ENCODE measurements around the gene COBLL1.

Gene COBLL1

DNA sequence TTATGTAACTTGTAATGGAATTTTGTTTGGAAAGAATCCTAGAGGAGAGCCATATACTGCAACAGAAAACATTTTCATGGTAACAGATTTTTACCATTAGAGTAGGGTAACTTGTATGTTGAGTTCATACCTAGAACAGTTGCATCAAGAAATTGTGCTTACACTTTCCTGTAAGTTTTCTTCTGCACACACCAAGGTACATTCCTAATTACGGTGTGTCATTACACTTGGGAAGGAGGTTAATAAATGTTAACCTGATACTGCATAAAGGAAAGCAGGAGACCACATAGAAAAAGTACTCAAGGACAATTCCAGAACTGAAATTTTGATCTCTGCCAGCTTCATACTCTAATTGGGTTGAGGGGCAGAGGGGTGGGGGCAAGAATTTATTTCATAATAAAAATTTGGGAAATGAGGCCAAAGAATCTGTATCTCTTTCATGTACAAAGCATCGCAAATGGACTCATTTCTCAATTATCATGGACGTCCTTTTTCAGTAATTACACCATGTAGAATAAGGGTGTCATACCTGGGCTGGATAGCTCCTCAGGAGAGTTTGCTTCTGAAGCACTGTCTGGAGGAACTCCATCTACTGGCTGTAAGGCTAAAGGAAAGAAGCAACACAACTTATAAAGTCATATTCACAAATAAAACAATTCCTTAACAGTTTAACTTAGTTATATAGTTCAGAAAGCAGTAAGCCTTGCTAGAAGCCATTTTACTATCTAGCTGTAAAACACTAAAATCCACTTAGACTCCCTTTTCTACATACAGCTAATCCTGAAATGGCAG lies 137.5 kb downstream of the COBLL1 start:
- Histone ChIP-seq H3K9me3 (no peaks in the 10 kb centered on the region), H3K4me3 (ENCODE audit: low read depth in 1 of 2, low read length in 1 of 2) (no peak overlapping the region), H3K27me3 (no peaks in the 10 kb centered on the region), H3K27ac (no peak overlapping the region), H3K4me1 (ENCODE audit: control insufficient read depth in 1 of 2, insufficient read depth in 1 of 2, low read depth in 1 of 2, low read length in 1 of 2) (no peaks in the 10 kb centered on the region), H3K36me3 (no peaks in the 10 kb centered on the region)
- TF ChIP-seq, protein P1, sequence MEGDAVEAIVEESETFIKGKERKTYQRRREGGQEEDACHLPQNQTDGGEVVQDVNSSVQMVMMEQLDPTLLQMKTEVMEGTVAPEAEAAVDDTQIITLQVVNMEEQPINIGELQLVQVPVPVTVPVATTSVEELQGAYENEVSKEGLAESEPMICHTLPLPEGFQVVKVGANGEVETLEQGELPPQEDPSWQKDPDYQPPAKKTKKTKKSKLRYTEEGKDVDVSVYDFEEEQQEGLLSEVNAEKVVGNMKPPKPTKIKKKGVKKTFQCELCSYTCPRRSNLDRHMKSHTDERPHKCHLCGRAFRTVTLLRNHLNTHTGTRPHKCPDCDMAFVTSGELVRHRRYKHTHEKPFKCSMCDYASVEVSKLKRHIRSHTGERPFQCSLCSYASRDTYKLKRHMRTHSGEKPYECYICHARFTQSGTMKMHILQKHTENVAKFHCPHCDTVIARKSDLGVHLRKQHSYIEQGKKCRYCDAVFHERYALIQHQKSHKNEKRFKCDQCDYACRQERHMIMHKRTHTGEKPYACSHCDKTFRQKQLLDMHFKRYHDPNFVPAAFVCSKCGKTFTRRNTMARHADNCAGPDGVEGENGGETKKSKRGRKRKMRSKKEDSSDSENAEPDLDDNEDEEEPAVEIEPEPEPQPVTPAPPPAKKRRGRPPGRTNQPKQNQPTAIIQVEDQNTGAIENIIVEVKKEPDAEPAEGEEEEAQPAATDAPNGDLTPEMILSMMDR (IDR thresholded peaks at IDR 0.05) = no peak

DNA sequence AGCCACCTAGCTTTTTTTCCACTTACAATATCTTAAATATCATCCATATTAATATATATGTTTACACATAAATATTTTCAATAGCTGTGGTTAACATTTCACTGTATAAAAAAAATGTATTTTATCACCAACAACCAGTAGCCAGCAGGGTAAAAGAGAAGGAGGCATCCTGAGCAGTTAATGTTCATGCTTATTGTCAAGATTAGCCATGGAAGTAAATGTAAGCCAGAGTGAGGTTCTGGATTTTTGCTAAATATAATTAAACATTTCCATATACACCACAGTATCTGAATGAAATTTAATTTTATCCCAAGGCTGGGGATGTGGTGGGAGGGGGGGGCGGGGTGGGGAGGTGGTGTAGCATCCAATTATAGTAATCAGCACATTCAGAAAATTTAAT lies 140.1 kb downstream of the COBLL1 start:
- Histone ChIP-seq H3K36me3 (no peaks in the 10 kb centered on the region), H3K9me3 (no peaks in the 10 kb centered on the region), H3K27me3 (no peaks in the 10 kb centered on the region), H3K4me3 (ENCODE audit: low read depth in 1 of 2, low read length in 1 of 2) (no peak overlapping the region), H3K27ac (no peak overlapping the region), H3K4me1 (ENCODE audit: control insufficient read depth in 1 of 2, insufficient read depth in 1 of 2, low read depth in 1 of 2, low read length in 1 of 2) (no peaks in the 10 kb centered on the region)
- TF ChIP-seq, protein P1 (IDR thresholded peaks at IDR 0.05) = no peak

DNA sequence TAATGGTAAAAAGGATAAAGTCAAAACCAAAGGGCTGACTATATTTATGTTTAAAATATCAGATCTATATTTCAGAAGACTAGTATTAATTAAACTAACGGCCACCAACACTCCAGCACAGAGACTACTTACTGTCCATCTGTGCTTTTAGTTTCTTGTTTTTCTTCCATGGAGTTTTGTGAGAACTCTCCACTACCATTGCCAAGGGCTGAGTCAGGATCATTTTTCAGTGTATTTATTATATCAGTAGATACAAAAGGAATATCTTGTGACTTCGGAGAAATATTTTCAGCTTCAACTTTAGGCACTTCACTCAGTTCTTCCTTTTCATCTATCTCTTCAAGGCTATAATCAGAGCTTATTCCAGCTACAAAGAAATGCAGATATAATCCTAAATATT lies 141.2 kb downstream of the COBLL1 start:
- no peaks in the 10 kb centered on the region for H3K36me3 ChIP-seq
- no peak overlapping the region for H3K4me3 ChIP-seq (ENCODE audit: low read depth in 1 of 2, low read length in 1 of 2)
- H3K4me1 ChIP-seq (ENCODE audit: control insufficient read depth in 1 of 2, insufficient read depth in 1 of 2, low read depth in 1 of 2, low read length in 1 of 2) = no peaks in the 10 kb centered on the region
- no peaks in the 10 kb centered on the region for H3K27me3 ChIP-seq
- TF ChIP-seq, protein P1 (IDR thresholded peaks at IDR 0.05) = no peak
- H3K27ac ChIP-seq = no peak overlapping the region
- H3K9me3 ChIP-seq = no peaks in the 10 kb centered on the region

DNA sequence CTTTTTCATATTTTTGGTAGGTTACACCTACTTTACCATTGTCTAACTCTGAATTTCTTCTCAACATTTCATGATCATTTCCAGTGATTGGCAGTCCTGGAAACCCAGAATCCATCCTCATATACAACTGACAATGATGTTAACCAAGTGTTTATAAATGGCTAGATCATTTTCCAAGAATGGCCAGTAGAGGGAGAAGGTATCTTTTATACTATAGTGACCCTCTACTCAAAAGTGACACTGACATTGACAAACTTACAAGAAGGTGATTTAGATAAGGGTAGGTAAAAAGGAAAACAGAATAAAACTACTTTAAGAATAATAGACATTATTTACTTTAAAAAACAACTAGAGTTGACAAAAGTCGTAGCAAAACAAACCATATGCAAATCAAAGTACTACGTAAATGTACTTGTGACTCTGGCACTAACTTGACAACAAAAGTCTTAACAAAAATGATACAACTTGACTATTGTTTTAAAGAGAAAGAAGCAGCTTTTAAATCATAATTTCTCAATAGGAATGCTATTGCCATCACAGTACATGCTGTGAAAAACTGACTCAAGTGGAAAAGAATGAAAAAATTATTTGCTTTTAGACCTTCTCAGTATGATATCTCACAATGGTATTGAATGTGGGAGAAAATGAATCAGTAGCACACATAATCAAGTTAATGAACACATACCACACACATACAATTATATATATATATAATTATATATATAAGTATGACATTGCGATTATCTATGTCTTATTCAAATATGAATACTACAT lies 143.7 kb downstream of the COBLL1 start:
- Histone ChIP-seq H3K9me3 (no peaks in the 10 kb centered on the region), H3K4me1 (ENCODE audit: control insufficient read depth in 1 of 2, insufficient read depth in 1 of 2, low read depth in 1 of 2, low read length in 1 of 2) (no peaks in the 10 kb centered on the region), H3K27me3 (no peaks in the 10 kb centered on the region), H3K27ac (no peak overlapping the region), H3K36me3 (no peaks in the 10 kb centered on the region), H3K4me3 (ENCODE audit: low read depth in 1 of 2, low read length in 1 of 2) (no peak overlapping the region)
- TF ChIP-seq, protein P1 (IDR thresholded peaks at IDR 0.05) = no peak

DNA sequence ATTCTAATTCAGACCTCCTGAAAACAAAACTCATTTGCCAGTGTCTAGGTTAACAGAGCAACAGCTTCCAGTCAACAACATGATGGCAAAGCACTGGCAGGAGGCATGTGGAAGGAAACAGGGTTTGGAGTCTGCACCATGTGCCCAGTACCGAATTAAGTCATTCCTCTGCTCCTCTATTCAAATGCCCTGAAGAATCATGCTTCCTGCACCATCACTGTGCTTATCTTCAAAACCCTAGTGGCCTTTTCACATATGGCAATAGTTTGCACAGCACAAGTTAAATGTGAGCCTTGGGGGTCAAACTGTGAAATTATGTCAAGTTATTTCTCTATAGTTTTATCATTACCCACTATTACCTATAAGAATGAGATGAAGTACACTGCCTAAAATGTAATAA lies 145.0 kb downstream of the COBLL1 start:
- no peak overlapping the region for H3K4me3 ChIP-seq (ENCODE audit: low read depth in 1 of 2, low read length in 1 of 2)
- TF ChIP-seq, protein P1 (IDR thresholded peaks at IDR 0.05) = no peak
- H3K36me3 ChIP-seq = no peaks in the 10 kb centered on the region
- H3K4me1 ChIP-seq (ENCODE audit: control insufficient read depth in 1 of 2, insufficient read depth in 1 of 2, low read depth in 1 of 2, low read length in 1 of 2) = no peaks in the 10 kb centered on the region
- H3K9me3 ChIP-seq = no peaks in the 10 kb centered on the region
- no peaks in the 10 kb centered on the region for H3K27me3 ChIP-seq
- no peak overlapping the region for H3K27ac ChIP-seq

All from neutrophil (primary cell).